Measurements from ENCODE around the gene C17orf107. TPM values are rescaled to one million over a fixed set of nuclear protein-coding genes. Genes with fewer than 3 reads are reported as not detected.

Gene C17orf107
- total and polyA plus RNA-seq, 2 of the 13 experiments (the other 11 are each of a cell fraction or from before 2014, with no cell fraction given) = 0.20 to 0.59 TPM

GRCh38 chr17:4945176-4945943, 46.0 kb downstream of the C17orf107 start (continued):
- TF ChIP-seq, protein P1, sequence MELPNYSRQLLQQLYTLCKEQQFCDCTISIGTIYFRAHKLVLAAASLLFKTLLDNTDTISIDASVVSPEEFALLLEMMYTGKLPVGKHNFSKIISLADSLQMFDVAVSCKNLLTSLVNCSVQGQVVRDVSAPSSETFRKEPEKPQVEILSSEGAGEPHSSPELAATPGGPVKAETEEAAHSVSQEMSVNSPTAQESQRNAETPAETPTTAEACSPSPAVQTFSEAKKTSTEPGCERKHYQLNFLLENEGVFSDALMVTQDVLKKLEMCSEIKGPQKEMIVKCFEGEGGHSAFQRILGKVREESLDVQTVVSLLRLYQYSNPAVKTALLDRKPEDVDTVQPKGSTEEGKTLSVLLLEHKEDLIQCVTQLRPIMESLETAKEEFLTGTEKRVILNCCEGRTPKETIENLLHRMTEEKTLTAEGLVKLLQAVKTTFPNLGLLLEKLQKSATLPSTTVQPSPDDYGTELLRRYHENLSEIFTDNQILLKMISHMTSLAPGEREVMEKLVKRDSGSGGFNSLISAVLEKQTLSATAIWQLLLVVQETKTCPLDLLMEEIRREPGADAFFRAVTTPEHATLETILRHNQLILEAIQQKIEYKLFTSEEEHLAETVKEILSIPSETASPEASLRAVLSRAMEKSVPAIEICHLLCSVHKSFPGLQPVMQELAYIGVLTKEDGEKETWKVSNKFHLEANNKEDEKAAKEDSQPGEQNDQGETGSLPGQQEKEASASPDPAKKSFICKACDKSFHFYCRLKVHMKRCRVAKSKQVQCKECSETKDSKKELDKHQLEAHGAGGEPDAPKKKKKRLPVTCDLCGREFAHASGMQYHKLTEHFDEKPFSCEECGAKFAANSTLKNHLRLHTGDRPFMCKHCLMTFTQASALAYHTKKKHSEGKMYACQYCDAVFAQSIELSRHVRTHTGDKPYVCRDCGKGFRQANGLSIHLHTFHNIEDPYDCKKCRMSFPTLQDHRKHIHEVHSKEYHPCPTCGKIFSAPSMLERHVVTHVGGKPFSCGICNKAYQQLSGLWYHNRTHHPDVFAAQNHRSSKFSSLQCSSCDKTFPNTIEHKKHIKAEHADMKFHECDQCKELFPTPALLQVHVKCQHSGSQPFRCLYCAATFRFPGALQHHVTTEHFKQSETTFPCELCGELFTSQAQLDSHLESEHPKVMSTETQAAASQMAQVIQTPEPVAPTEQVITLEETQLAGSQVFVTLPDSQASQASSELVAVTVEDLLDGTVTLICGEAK (IDR thresholded peaks at IDR 0.05) = no peak
- TF ChIP-seq, protein P1 (CRISPR knock-in tag; IDR thresholded peaks at IDR 0.05) = no peak
- TF ChIP-seq SMAD1 (CRISPR knock-in tag; IDR thresholded peaks at IDR 0.05; ENCODE audit: borderline replicate concordance, low read depth) = no peak
- no peak for TF ChIP-seq ZNF883 (CRISPR knock-in tag; IDR thresholded peaks at IDR 0.05; ENCODE audit: not compliant biosample characterization)
- no peak for TF ChIP-seq E2F2 (CRISPR knock-in tag; IDR thresholded peaks at IDR 0.05; ENCODE audit: borderline replicate concordance)
- 0 out of 2 replicates have a peak, but pooled peaks have one; percentile 49 for TF ChIP-seq ZC3H4 (CRISPR knock-in tag; IDR thresholded peaks at IDR 0.05; ENCODE audit: borderline replicate concordance)
- TF ChIP-seq JUNB (CRISPR knock-in tag; IDR thresholded peaks at IDR 0.05; ENCODE audit: borderline replicate concordance) = no peak
- TF ChIP-seq ZNF556 (CRISPR knock-in tag; IDR thresholded peaks at IDR 0.05; ENCODE audit: borderline replicate concordance) = no peak
- peak in 1 of 2 experiments; percentile 73; a peak in 2 of 4 replicates for TF ChIP-seq POLR2A (IDR thresholded peaks at IDR 0.05; ENCODE audit: insufficient read depth in 1 of 2, low read depth in 2 of 2, low read length in 2 of 2)
- TF ChIP-seq SALL2 (CRISPR knock-in tag; IDR thresholded peaks at IDR 0.05) = 0 out of 2 replicates have a peak, but pooled peaks have one; percentile 40
- TF ChIP-seq PHB2 (IDR thresholded peaks at IDR 0.05; ENCODE audit: partially characterized antibody) = no peak
- peak; percentile 62; the same call in 1 of the 2 replicates for TF ChIP-seq FIP1L1 (IDR thresholded peaks at IDR 0.05; ENCODE audit: borderline replicate concordance, insufficient read depth, low read depth, low read length)
- no peak for TF ChIP-seq FOXC1 (CRISPR knock-in tag; IDR thresholded peaks at IDR 0.05; ENCODE audit: borderline replicate concordance)
- no peak for TF ChIP-seq ATRX (CRISPR knock-in tag; IDR thresholded peaks at IDR 0.05; ENCODE audit: borderline replicate concordance)
- no peak for TF ChIP-seq CENPBD1 (CRISPR knock-in tag; IDR thresholded peaks at IDR 0.05; ENCODE audit: borderline replicate concordance, low read depth)
- TF ChIP-seq JUND (CRISPR knock-in tag; IDR thresholded peaks at IDR 0.05) = peak; percentile 73; the same call in 1 of the 2 replicates
- 0 out of 2 replicates have a peak, but pooled peaks have one; percentile 33 for TF ChIP-seq RFXAP (CRISPR knock-in tag; IDR thresholded peaks at IDR 0.05; ENCODE audit: borderline replicate concordance)
- TF ChIP-seq POLR2AphosphoS5 (IDR thresholded peaks at IDR 0.05; ENCODE audit: low read depth, low read length) = peak; percentile 64; the same call in 1 of the 2 replicates
- TF ChIP-seq ZBTB21 (CRISPR knock-in tag; IDR thresholded peaks at IDR 0.05) = no peak

All from HepG2 (cell line).